ENCODE data around the gene PIBF1.
A peak's percentile ranks its signal among the peaks of the same experiment; 100 is the strongest.
"Not testable (repeated sequence)": the region's sequence is repeated elsewhere in the genome, so short reads cannot be mapped to it uniquely, and the experiment has no call there.

Gene PIBF1

GRCh38 chr13:72823724-72824123, 41.8 kb downstream of the PIBF1 start:
- peak; percentile 94 for DNase-seq

- DNase-seq: no peak
Measured at GRCh38 chr13:72834601-72835000, 52.7 kb downstream of the PIBF1 start.

GRCh38 chr13:72839831-72840426, 58.0 kb downstream of the PIBF1 start:
- DNase-seq: peak; percentile 27

- no peak for DNase-seq
Measured at GRCh38 chr13:72842991-72843390, 61.1 kb downstream of the PIBF1 start.

GRCh38 chr13:72845148-72845547, 63.2 kb downstream of the PIBF1 start:
- not testable (repeated sequence) for DNase-seq

- DNase-seq: no peak
Measured at GRCh38 chr13:72849571-72849970, 67.6 kb downstream of the PIBF1 start.

GRCh38 chr13:72850959-72851677, 69.2 kb downstream of the PIBF1 start:
- DNase-seq: no peak

GRCh38 chr13:72851678-72852014, 69.7 kb downstream of the PIBF1 start:
- DNase-seq: no peak

- no peak for DNase-seq
Measured at GRCh38 chr13:72852207-72852606, 70.3 kb downstream of the PIBF1 start.

GRCh38 chr13:72853000-72853399, 71.1 kb downstream of the PIBF1 start:
- no peak for DNase-seq

- DNase-seq: no peak
Measured at GRCh38 chr13:72864142-72865011, 82.4 kb downstream of the PIBF1 start.

- no peak for DNase-seq
Measured at GRCh38 chr13:72868229-72868628, 86.3 kb downstream of the PIBF1 start.

- DNase-seq: no peak
Measured at GRCh38 chr13:72875233-72875632, 93.3 kb downstream of the PIBF1 start.

GRCh38 chr13:72884101-72884500, 102.2 kb downstream of the PIBF1 start:
- no peak for DNase-seq

- no peak for DNase-seq
Measured at GRCh38 chr13:72886272-72887067, 104.5 kb downstream of the PIBF1 start.

- no peak for DNase-seq
Measured at GRCh38 chr13:72889495-72889894, 107.6 kb downstream of the PIBF1 start.

GRCh38 chr13:72890546-72890945, 108.6 kb downstream of the PIBF1 start:
- DNase-seq: no peak

- DNase-seq: no peak
Measured at GRCh38 chr13:72891423-72891822, 109.5 kb downstream of the PIBF1 start.

GRCh38 chr13:72896869-72897268, 114.9 kb downstream of the PIBF1 start:
- DNase-seq: no peak

GRCh38 chr13:72901546-72901945, 119.6 kb downstream of the PIBF1 start:
- DNase-seq: not testable (repeated sequence)

- no peak for DNase-seq
Measured at GRCh38 chr13:72908416-72908815, 126.5 kb downstream of the PIBF1 start.

GRCh38 chr13:72911981-72912380, 130.0 kb downstream of the PIBF1 start:
- DNase-seq: no peak

GRCh38 chr13:72920097-72920496, 138.2 kb downstream of the PIBF1 start:
- no peak for DNase-seq
